Kidney tubule cell (primary cell): ENCODE data around the gene MAML3.
A peak's percentile ranks its signal among the peaks of the same experiment; 100 is the strongest.

Experiments used
- DNase-seq: peaks from one replicate; pipeline ENCODE4 v3.0.0-alpha.2; 2018; ENCODE audit warnings: low spot score

Gene MAML3

DNA sequence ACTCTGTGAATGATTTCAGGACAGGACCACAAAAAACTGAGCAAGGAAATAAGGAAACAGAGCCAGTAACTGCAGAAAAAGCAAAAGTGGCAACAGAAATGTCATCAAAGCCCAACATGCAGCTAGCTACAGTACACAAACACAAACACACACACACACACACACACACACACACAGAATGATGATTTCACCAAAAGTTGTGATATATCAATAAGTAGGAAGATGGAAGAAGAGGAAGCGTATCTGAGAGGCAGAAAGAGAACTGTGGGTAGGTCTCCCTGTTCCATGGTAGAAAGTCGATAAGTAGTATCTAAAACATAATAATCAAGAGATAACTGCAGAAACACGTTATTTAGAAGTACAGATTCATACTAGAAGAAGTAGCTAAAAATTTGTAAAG, 340.1 kb downstream of the MAML3 start:
- no peak for DNase-seq

DNA sequence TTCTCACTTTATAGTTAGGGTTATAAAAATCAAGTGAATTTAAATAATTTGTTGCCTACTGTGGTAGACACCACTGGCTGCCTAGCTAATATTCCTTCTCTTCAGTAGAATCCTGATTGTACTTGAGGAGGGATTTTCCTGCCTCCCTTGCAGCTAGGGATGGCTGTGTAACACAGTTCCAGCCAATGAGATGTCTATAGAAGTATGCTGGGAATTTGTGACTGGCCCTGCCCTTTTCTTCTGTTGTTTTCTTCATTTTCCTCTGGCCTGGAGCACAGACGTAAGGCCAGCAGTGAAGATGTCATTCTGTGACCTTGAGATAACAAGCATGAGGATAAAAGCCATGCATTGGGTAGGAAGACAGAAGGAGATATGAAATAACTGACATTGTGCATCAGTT, 343.3 kb downstream of the MAML3 start:
- DNase-seq: no peak

DNA sequence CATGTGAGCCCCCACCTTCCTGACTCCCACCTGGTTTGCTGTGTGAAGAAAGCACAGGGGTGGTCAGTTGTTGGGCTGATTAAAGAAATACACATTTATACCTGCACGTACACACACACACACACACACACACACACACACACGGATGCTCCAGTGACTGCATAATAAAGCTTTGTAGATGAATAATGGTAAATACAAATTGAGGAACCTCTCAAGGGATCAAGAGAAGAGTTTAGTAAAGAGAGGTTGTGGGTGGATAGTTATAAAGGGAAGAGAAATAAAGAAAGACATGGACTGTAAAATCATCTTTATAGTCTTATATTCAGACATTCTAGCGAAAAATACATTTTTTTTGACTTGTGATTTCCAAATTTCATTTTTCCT, 344.2 kb downstream of the MAML3 start:
- DNase-seq: no peak

DNA sequence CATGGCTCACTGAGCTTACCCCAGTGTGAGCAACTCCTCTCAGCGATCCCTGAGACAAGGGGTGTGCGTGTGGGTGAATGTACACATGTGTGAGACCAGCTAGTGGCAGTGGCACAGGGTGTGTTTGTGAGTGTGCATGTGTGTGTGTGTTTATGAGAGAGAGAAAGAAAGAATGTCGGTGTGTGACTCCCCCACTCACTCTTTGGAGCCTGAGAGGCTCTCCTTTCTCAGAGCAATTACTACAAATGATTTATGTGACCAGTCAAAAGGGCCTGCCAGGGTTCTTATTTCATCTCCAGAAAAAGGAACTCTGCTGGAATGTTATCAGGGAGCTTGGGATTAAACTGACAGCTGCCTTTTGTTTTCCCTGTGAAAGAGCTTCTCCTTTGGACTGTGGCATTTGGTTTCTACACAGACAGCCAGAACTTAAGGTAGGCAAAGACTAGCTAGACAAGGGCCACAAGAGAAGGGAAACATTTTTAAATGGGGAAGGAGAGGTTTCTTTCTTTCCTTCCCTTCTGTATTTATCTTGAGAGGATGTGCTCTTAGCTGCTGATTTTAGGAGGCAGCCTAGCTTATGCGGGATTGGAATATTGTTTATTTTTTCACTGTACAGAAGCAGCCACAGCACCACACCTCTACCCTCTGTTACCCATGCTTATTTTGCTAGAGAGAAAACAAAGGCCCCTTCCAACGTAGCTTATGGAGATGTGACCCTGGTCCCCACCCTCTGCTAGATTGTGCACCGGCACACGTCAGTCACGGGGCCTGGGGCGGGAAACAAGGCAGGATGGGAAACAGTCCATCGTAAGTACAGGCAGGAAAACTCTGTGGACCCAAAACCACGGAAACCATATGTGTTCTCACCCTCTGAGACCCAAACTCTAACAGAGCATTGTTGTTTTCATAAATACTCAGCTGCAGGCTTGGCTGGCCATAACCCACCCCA, 344.9 kb downstream of the MAML3 start:
- no peak for DNase-seq

DNA sequence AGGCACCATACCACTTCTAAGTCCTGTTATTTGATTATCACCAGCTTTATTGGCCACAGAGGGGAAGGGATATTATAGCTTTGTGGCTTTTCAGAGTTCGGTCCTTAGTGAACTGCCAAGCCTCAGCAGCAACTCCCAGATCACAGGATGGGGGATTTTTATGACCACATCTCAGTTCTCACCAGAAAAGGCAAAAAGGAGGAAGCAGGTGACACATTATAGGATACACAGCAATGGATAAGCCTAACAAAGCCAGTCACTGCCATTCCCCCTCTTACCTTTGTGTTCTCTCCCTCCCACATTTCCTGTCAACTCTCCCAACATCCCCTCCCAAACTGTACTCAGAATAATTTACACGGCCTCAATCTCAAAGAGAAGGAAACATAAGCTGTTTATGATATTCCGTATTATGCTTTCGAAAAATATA, 345.6 kb downstream of the MAML3 start:
- no peak for DNase-seq

DNA sequence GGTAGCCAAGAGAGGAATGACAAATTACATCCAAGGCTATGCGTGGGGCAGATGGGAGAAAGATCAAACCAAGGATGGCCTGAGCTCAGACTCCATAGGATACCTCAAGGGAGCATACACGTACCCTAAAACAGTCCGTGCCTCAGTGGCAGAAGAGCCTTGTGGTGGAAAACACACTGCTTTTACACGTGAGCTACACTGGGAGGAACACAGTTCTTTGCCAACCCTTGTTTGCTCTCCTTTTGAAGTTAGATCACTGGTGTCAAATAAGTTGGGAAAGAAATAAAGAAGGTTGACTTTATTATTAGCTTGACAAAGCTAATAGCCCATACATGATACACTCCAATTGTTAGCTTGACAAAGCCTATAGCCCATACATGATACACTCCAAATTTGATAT, 346.5 kb downstream of the MAML3 start:
- no peak for DNase-seq

DNA sequence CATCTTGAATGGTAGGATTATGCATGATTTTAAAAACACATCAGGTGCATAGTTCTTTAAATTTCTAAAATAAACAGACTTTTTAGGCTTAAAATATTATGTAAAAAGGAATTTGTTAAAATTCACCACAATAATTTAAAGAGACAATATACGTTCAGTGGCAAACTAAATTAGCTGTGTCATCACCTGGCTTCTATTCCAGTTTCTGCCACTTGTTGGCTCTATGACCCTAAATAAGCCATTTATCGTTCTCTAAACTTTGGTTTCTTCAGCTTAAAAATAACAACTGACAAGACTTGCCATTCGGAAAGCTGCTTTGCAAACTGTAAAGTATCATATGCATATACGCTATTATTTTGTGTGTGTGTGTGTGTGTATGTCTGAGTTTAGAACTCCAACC, 347.1 kb downstream of the MAML3 start:
- DNase-seq: no peak

DNA sequence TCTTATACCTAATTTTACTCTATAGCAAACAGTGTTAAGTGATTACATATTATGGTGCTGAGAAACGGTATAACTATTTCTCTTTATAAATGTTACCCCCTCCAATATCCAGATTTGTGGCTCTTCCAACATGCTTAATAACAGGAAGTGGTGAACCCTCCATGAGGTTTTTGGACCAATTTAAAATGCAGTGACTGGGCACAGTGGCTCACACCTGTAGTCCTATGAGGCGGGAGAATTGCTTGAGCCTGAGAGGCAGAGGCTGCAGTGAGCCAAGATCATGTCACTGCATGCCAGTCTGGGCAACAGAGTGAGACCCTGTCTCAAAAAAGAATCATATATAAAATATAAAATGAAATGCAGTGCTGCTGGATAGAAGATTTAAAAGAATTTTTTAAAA, 351.1 kb downstream of the MAML3 start:
- DNase-seq: no peak

DNA sequence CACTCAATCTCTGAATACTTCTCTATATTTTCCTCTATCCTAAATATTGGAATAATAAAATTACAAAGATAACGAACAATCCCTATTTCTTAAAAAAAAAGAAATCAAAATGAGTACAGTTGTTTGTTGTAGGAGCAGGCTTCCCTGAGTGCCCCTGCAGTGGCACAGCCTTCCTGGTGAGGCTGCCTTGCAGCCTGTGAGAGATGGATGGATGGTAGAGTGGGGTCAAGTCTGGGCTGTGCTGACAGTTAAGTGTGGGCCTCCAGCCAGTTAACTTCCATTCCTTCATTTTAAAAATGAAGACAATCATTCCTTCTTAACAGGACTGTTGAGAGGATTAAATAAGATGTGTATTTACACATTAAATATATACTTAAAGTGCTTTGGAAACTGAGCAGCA, 351.5 kb downstream of the MAML3 start:
- DNase-seq: no peak

DNA sequence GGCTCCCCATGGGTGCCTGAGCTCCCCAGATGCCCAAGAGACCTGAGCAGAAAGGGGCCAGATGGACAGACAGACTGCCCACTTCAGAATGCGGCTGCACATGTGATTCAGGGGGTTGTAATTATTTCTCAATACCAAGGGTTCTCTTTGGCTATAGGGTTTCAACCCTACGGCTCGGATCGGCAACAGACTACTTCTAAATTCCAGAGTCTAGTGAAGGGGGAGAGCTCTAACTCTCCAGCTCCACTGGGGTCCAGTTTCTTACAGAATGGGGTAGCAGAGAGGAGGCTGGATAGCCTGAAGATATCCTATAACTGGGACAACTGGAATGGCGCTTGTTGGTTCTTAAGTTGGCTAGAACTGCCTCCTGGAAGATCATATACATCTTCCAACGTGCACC, 352.1 kb downstream of the MAML3 start:
- DNase-seq: no peak

DNA sequence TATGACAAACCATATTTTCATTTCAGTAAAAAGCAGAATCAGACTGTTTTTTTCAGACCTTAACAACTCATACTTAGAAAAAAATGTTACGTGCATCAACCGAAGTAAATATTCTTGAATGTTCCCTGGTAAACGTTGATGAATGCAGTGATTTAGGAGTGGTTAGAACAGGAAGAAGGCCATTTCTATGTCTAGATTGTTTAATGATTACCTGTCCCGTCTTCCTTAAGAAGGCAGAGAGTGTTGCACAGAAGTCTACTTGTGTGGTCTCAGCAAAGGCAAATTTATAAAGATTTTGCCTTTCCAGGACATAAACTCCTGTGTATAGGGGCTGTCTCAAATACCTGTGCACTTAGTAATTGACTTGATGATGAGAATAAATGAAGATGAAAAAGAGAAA, 353.9 kb downstream of the MAML3 start:
- peak; percentile 51 for DNase-seq

DNA sequence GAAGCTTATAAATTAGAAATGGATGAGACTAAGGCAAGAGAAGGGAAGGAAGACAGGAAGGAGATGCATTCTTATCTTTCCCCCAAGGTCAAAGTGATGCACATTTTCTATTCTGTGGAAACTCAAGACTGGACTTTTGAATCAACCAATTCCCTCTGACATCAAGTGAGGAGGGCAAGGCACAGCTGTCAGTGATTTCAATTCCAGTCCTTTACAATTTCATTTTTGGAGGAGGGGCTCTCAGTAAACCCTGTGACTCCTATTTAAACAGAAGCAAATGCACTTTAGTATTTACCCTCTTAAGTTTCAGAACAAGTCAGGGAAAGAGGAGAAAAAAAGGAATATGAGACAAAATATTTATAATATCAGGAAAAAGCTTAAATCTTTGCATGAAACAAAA, 354.4 kb downstream of the MAML3 start:
- DNase-seq: no peak

DNA sequence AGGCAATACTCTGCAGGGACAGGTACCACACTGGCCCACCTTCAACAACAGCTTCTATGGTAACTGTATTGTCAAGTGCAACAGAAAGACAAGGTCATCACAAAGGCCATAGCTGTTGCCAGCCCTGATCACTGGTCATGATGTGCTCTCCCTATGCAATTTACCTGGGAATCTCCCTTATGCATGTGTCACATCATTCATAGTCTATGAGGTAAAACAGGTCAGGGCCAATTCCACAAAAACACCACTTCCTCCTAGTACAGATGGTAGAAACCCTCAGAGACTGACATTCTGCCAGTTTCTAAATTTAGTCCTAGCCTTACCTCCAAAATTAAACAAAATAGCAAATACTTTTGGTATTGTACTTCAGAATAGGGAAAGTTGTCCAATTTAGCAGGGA, 355.5 kb downstream of the MAML3 start:
- DNase-seq: peak; percentile 81

DNA sequence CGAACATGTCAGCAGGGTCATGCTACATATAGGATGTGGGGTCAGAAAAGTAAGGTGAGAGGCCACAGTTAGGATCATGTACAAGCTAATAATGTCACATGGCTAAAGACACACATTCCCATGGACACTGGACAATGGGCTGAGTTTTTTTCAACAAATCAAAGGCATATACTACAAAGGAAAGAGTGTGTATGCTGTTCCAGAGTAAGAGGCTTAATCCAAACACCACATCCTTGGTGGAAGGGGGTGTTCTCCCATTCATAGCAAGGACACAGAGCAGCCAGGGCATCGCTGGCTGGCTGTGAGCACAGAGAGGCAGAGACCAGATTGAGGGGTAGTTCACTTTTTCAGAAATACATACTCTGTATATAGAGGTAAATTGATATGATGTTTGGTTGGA, 356.7 kb downstream of the MAML3 start:
- no peak for DNase-seq

DNA sequence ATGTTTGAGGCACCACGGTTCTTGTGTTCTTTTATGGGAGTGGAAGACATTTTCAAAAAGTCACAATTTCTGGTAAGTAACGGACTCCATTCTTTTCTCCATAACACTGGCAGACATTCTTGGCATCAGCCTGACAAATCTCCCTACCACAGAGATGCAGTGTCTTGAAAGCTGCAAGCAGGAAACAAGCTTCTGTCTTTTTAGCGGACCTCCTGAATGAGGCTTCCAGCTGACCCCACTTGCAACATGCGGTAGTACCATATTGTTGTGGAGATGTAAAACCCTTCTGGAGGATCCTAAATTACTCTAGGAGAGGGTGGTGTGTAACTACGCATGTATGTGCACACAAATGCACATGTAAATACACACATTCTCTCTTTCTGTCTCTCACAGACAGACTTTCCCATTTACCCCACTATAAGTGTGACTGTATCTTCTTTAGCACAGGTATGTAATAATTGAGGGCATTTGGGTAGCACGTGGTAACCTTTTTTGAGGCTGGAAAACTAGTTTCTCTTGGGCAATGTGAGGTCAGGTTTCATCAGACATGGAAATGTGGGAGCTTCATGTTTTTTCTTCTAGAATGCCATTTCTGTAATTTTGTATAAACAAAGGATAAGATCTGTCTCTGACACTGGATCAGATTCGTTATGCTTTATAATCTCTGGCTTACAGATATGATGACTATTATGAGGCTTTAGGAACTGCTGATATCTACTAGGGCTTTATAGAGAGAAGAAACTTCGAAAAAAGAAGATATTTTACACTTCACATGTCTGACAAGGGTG, 358.3 kb downstream of the MAML3 start:
- no peak for DNase-seq

DNA sequence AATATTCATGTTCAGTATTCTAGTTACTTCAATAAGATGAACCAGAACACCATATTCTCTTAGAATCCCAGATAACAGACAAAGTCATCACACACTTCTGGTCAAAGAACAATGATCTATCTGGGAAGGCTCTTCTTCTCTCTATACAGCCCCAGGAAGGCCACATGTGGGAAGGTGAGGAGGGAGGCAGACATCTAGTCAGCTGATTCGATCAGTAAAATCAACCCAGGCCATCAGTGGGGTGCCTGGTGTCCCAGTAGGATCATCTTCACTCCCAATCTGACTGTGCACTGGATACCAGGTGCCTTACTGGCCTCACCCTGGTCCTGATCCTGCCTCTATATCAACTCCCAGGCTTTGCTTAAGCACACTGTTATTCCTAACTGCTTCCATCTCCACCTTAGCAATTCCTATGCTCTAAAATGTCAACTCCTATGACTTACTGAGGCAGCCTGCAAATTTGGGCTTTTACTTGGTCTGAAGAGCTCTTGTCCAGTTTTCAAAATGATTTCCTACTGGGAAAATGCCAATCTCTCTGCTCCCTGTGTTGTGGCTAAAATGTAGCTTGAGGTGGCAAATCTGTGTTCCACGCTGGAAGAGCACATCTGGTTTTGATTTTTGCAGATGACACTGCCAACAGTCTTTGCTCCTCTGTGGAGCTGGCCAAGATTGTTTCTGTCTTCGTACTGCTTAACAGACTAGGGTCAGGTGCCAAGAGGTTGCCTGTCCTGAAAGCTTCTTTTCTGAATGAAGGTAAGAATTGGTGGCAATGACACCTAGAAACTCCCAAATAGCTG, 359.6 kb downstream of the MAML3 start:
- DNase-seq: no peak

DNA sequence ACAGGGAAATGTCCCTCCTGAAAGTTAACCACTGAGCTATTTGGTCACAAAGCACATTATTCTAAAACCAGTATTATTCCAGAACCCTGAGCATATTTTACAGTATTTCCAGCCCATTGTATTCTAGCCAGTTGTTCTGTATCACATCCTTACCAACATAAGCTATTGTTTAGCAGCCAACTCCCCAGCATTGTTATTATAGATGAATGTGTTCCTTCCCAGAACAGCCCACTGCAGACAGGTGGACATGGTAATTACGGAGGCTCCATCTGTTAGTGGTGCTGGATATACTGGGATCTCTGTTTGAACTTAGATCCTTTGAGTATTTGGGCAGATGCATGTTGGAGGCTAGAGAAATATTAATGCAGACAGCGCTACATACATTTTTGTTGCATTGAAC, 362.3 kb downstream of the MAML3 start:
- DNase-seq: no peak

DNA sequence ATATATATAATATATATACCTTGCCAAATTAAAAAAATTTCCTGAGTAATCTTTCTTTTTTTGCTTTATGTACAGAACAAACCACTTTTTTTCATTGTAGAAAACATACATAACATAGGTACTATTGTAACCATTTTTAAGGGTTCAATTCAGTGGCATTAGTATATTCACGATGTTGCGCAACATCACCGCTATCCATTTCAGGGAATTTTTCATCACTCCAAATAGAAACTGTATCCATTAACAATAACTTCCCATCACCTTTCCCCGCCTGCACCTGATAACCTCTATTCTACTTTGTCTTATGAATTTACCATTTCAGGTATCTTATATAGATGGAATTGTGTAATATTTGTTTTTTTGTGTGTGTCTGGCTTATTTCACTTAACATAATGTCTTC, 363.7 kb downstream of the MAML3 start:
- no peak for DNase-seq

DNA sequence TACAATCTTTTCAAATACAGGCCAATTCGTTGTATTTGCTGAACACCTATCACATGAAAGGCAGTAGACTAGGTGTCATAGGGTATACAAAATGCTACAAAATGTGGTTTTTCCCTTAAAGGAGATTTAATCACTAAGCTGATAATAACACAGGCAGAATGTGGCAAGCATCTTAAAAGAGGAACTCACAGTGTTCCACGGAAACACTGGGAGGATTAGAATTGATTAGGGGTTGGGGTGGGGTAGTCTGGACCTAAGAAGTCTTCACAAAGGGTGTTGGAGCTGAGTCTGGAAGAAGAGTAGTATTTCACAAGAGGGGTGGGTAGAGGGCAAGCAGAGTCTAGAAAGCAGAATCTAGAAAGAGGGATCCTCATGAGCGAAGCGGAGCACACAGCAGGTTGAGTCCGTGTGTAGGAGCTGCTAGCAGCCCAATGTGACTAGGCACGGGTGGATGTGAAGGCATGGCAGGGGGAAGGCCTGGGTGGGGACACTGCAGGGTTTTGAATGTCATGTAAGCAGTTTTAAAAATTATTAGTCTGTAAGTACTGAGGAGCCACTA, 364.8 kb downstream of the MAML3 start:
- DNase-seq: no peak

DNA sequence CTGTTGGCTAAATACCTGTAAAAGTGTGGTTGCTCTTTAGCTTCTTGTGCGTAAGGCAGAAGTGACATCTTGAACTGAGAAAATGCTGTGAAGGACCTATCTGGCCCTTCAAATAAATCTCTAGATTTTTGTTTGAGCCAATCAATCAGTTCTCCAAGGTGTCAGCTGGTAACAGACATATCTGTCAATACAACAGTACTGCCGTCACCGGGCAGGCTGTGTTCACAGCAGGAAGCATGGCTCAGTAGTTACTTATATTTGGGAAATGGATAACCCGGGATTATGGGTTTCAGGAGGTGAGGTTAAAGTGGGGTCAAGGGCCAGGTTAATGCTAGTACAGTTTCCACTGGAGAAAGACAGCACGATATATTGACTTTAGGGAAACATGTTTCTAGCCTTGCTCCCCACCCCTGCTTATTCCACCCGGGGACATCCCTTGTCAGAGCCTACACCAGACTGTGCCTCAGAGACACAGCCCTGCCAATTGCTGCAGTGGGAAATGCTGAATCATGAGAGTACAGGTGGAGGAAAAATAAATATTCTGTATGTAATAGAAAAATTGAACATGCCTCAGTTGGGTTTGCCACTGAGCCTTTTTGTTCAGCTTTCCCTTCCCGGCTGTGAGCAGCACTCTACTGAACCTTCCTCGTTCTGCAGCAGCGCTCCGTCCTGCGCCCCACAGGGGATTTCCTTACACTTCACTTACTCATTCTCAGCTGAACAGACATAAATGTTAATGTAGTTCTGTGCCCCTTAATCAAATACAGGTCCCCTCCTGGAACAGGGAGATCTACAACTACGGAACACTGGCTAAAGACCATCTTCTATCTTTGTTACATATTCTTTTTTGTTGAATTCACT, 367.3 kb downstream of the MAML3 start:
- DNase-seq: peak; percentile 60

DNA sequence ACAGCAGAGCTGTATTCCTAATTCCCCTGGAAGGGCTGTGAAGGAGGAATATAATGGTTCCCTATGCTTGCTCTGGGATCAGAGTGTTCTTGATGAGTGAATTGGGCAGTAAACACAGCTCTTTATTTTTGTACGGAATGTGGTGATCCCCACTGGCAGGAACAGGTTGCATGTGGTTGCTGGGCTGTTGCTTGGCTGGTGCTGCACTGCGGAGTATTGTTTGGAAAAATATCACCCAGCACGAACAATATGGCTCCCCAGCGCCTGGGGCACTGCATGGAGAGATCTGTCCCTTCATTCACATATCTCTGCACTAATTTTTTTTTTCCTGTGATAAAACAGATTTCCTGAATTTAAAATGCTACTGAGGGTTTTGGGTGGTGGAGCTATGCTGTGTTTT, 368.6 kb downstream of the MAML3 start:
- no peak for DNase-seq
